ENCODE measurements around the gene CLDN7.
A peak's percentile ranks its signal among the peaks of the same experiment; 100 is the strongest.

Gene CLDN7

GRCh38 chr17:7237266-7237760, 25.0 kb downstream of the CLDN7 start:
- DNase-seq (ENCODE audit: low spot score), result no peak

GRCh38 chr17:7236808-7237207, 25.5 kb downstream of the CLDN7 start:
- DNase-seq (ENCODE audit: low spot score), result no peak

- peak; percentile 72 for DNase-seq (ENCODE audit: low spot score)
Observed at GRCh38 chr17:7235693-7236665, 26.3 kb downstream of the CLDN7 start.

GRCh38 chr17:7234083-7234951, 28.0 kb downstream of the CLDN7 start, which contains the start of gene DVL2:
DVL2 (minus strand) TSS chr17:7234517; CDS start chr17:7234262, 255 bp downstream.
- DNase-seq (ENCODE audit: low spot score), result peak; percentile 94

GRCh38 chr17:7233701-7234082, 28.6 kb downstream of the CLDN7 start:
- peak; percentile 59 for DNase-seq (ENCODE audit: low spot score)

GRCh38 chr17:7232114-7232513, 30.2 kb downstream of the CLDN7 start:
- no peak for DNase-seq (ENCODE audit: low spot score)

- DNase-seq (ENCODE audit: low spot score), result no peak
Observed at GRCh38 chr17:7229504-7229903, 32.8 kb downstream of the CLDN7 start.

GRCh38 chr17:7228920-7229319, 33.4 kb downstream of the CLDN7 start:
- no peak for DNase-seq (ENCODE audit: low spot score)

- DNase-seq (ENCODE audit: low spot score), result no peak
Observed at GRCh38 chr17:7226721-7227710, 35.3 kb downstream of the CLDN7 start.

- DNase-seq (ENCODE audit: low spot score), result no peak
Observed at GRCh38 chr17:7225711-7226331, 36.5 kb downstream of the CLDN7 start.

- no peak for DNase-seq (ENCODE audit: low spot score)
Observed at GRCh38 chr17:7224661-7225111, 37.6 kb downstream of the CLDN7 start.

GRCh38 chr17:7224110-7224509, 38.2 kb downstream of the CLDN7 start:
- DNase-seq (ENCODE audit: low spot score), result no peak

GRCh38 chr17:7223375-7223774, 38.9 kb downstream of the CLDN7 start:
- no peak for DNase-seq (ENCODE audit: low spot score)

GRCh38 chr17:7222972-7223292, 39.3 kb downstream of the CLDN7 start:
- no peak for DNase-seq (ENCODE audit: low spot score)

GRCh38 chr17:7222093-7222971, 39.9 kb downstream of the CLDN7 start:
- no peak for DNase-seq (ENCODE audit: low spot score)

- no peak for DNase-seq (ENCODE audit: low spot score)
Observed at GRCh38 chr17:7221278-7222092, 40.8 kb downstream of the CLDN7 start.

- peak; percentile 80 for DNase-seq (ENCODE audit: low spot score)
Observed at GRCh38 chr17:7220593-7221277, 41.5 kb downstream of the CLDN7 start.
